Sigmoid colon (tissue), 7 donors: ENCODE measurements around the gene NCLN. TPM values are rescaled to one million over a fixed set of nuclear protein-coding genes. Genes with fewer than 3 reads are reported as not detected.
A peak's percentile ranks its signal among the peaks of the same experiment; 100 is the strongest.
"Not testable (repeated sequence)": the region's sequence is repeated elsewhere in the genome, so short reads cannot be mapped to it uniquely, and the experiment has no call there.

ENCODE experiments used
- DNase-seq: peaks from one replicate; pipeline ENCODE4 v3.0.0-alpha.2; 2019
- H3K27ac ChIP-seq, 4 donors: fragments of 200-600 bp; sonication (generic); one replicate each; pipeline ENCODE4 v1.5.1; 2016 to 2019; ENCODE audit warnings: mild to moderate bottlenecking in 1 of 4
- H3K27me3 ChIP-seq, 3 donors: fragments of 200-600 bp; sonication (generic); one replicate each; pipeline ENCODE4 v1.5.1; 2019; ENCODE audit warnings: mild to moderate bottlenecking in 1 of 3
- H3K36me3 ChIP-seq, 4 donors: fragments of 200-600 bp; sonication (generic); one replicate each; pipeline ENCODE4 v1.5.1; 2016 to 2019
- H3K4me1 ChIP-seq, 4 donors: fragments of 200-600 bp; sonication (generic); one replicate each; pipeline ENCODE4 v1.5.1; 2017 to 2019
- H3K4me3 ChIP-seq, 4 donors: fragments of 200-600 bp; sonication (generic); one replicate each; pipeline ENCODE4 v1.5.1; 2017 to 2019; ENCODE audit warnings: mild to moderate bottlenecking in 2 of 4, moderate library complexity in 1 of 4
- H3K9me3 ChIP-seq, 4 donors: fragments of 200-600 bp in 3 of 4; sonication (generic) in 3 of 4; one replicate each; pipeline versions ENCODE4 v1.5.1 to v1.6.1; 2013 to 2019
- CTCF ChIP-seq, 4 experiments: fragments of 450-650 bp in 3 of 4; fragments of 200-600 bp in 1 of 4; IDR thresholded peaks; one replicate each; pipeline ENCODE4 v1.5.1; 2016 to 2019; ENCODE audit warnings: antibody characterized with exemption in 4 of 4, mild to moderate bottlenecking in 3 of 4, moderate library complexity in 2 of 4
- EP300 ChIP-seq, 4 donors: sonication (generic); formaldehyde crosslinking; IDR thresholded peaks; one replicate each; pipeline ENCODE4 v1.6.1; 2017; ENCODE audit warnings: antibody characterized with exemption in 4 of 4
- POLR2A ChIP-seq, 2 donors: fragments of 450-650 bp; IDR thresholded peaks; one replicate each; pipeline ENCODE4 v1.6.1; 2016; ENCODE audit warnings: antibody characterized with exemption in 2 of 2, mild to moderate bottlenecking in 2 of 2, moderate library complexity in 2 of 2
- POLR2AphosphoS5 ChIP-seq, 4 donors: sonication (generic); formaldehyde crosslinking; IDR thresholded peaks; one replicate each; pipeline ENCODE4 v1.6.1; 2017; ENCODE audit warnings: antibody characterized with exemption in 4 of 4
- WGBS, 2 donors: extraction: QIAGEN DNeasy Blood & Tissue Kit; methylation state at CpG; one replicate each; pipeline ENCODE4 v1.1.7; 2013; 5-methylcytosine and 5-hydroxymethylcytosine counted together
- intact Hi-C: fragments of 100-400 bp; cut with DNase I; formaldehyde crosslinking; loops from one replicate; pipeline ENCODE4 v1.15.1; 2023
- polyA plus RNA-seq, 3 donors: library from polyadenylated mRNA; stranded (reverse); fragments of 200-250 nt; gene quantifications; one replicate each; pipeline ENCODE4 v1.2.3, GENCODE V29; 2013
- total RNA-seq, 4 donors: library from RNA; depleted of rRNA; stranded (reverse); fragments of >200 nt; gene quantifications; one replicate each; pipeline ENCODE4 v1.1.0, GENCODE V29; 2016
- donor health status: healthy with polysubstance abuse.
- donor health status: Bipolar disorder and iron deficiency.
- donor health status: healthy.

Gene NCLN
- total and polyA plus RNA-seq, 7 donors: 12.2 to 94.7 (median 16.1) TPM

- WGBS, 2 donors: 79 to 82% methylated on average over 12 of the region's 12 CpGs
- intact Hi-C loops: no loop called here
- H3K9me3 ChIP-seq: no peaks in the 10 kb centered on the region
- H3K4me1 ChIP-seq: peaks cover 0 to 12% (median 6%) of the 10 kb centered on the region in 4 donors
- H3K27ac ChIP-seq: no peak overlapping the region
- no peak for DNase-seq
- no peak for TF ChIP-seq CTCF (IDR thresholded peaks at IDR 0.05)
- no peak for TF ChIP-seq EP300 (IDR thresholded peaks at IDR 0.05)
- no peak for TF ChIP-seq POLR2A (IDR thresholded peaks at IDR 0.05)
- no peak for TF ChIP-seq POLR2AphosphoS5 (IDR thresholded peaks at IDR 0.05)
- no peaks in the 10 kb centered on the region for H3K36me3 ChIP-seq
- H3K4me3 ChIP-seq: no peak overlapping the region
- peaks cover 13 to 49% (median 25%) of the 10 kb centered on the region in 3 donors for H3K27me3 ChIP-seq
These were observed 34.8 kb downstream of the NCLN start for GRCh38 chr19:3220576-3220975.

- WGBS, 2 donors: 85 to 92% methylated on average over 5 of the region's 5 CpGs
- H3K27ac ChIP-seq, H3K9me3 ChIP-seq, H3K36me3 ChIP-seq, DNase-seq, intact Hi-C loops, H3K4me3 ChIP-seq: not testable (repeated sequence)
- Histone ChIP-seq H3K27me3 (peaks cover 17 to 59% (median 30%) of the 10 kb centered on the region in 3 donors), H3K4me1 (peaks cover 0 to 12% (median 6%) of the 10 kb centered on the region in 4 donors)
These were observed 35.8 kb downstream of the NCLN start for GRCh38 chr19:3221576-3221975.

GRCh38 chr19:3222709-3223108, 37.0 kb downstream of the NCLN start:
- 86 to 92% methylated on average over 5 of the region's 5 CpGs for WGBS, 2 donors
- H3K27me3 ChIP-seq: peaks cover 17 to 71% (median 38%) of the 10 kb centered on the region in 3 donors

GRCh38 chr19:3224346-3225168, 38.8 kb downstream of the NCLN start, which contains the start of gene CELF5:
TSS of gene CELF5 (plus strand) at chr19:3224661. CDS start at chr19:3224740, 79 bp downstream.
- no peak for TF ChIP-seq POLR2AphosphoS5 (IDR thresholded peaks at IDR 0.05)
- TF ChIP-seq CTCF (IDR thresholded peaks at IDR 0.05): peak in 1 of 4 experiments; percentile 60
- H3K36me3 ChIP-seq: no peaks in the 10 kb centered on the region
- 2% methylated on average over 94 of the region's 94 CpGs for WGBS, 2 donors
- H3K27ac ChIP-seq: no peak within 1 kb of the TSS
- no peaks in the 10 kb centered on the region for H3K9me3 ChIP-seq
- peaks cover 0 to 12% (median 6%) of the 10 kb centered on the region in 4 donors for H3K4me1 ChIP-seq
- peaks cover 17 to 89% (median 53%) of the 10 kb centered on the region in 3 donors for H3K27me3 ChIP-seq
- peak within 1 kb of the TSS in 3 of 4 donors; percentile 18 to 31 (median 27) for H3K4me3 ChIP-seq
- intact Hi-C loops: no loop called here
- no peak for DNase-seq

More at GRCh38 chr19:3222709-3223108, 37.0 kb downstream of the NCLN start:
- Histone ChIP-seq H3K4me1 (peaks cover 0 to 12% (median 6%) of the 10 kb centered on the region in 4 donors), H3K36me3 (no peaks in the 10 kb centered on the region), H3K4me3 (no peak overlapping the region), H3K27ac (no peak overlapping the region), H3K9me3 (no peaks in the 10 kb centered on the region)
- intact Hi-C loops: no loop called here
- TF ChIP-seq POLR2A (IDR thresholded peaks at IDR 0.05) (no peak), CTCF (IDR thresholded peaks at IDR 0.05) (no peak), EP300 (IDR thresholded peaks at IDR 0.05) (no peak), POLR2AphosphoS5 (IDR thresholded peaks at IDR 0.05) (no peak)
- DNase-seq: no peak

- no peak for TF ChIP-seq POLR2AphosphoS5 (IDR thresholded peaks at IDR 0.05)
- no peak for TF ChIP-seq POLR2A (IDR thresholded peaks at IDR 0.05)
- no peak for TF ChIP-seq CTCF (IDR thresholded peaks at IDR 0.05)
- no peak for TF ChIP-seq EP300 (IDR thresholded peaks at IDR 0.05)
- H3K4me1 ChIP-seq: peaks cover 0 to 12% (median 6%) of the 10 kb centered on the region in 4 donors
- no peaks in the 10 kb centered on the region for H3K36me3 ChIP-seq
- intact Hi-C loops: no loop called here
- no peak for DNase-seq
- no peak overlapping the region for H3K27ac ChIP-seq
- WGBS, 2 donors: 2% methylated on average over 9 of the region's 9 CpGs
- H3K27me3 ChIP-seq: peaks cover 17 to 92% (median 53%) of the 10 kb centered on the region in 3 donors
- H3K4me3 ChIP-seq: no peak overlapping the region
- no peaks in the 10 kb centered on the region for H3K9me3 ChIP-seq
These were observed 39.4 kb downstream of the NCLN start for GRCh38 chr19:3225169-3225485.
